Measurements from ENCODE around the gene EPHA1.

The EPHA1 gene

GRCh38 chr7:143345428-143345900 lies 63.2 kb downstream of the EPHA1 start:
- peak; percentile 39 for TF ChIP-seq CTCF (conservative IDR thresholded peaks at IDR 0.05; ENCODE audit: control insufficient read depth, insufficient read depth, low read depth, low read length)
- no peak overlapping the region for H3K4me3 ChIP-seq (ENCODE audit: control insufficient read depth, low read depth, low read length)
- peak; percentile 33 for DNase-seq (ENCODE audit: low read depth)

- no peak overlapping the region for H3K4me3 ChIP-seq (ENCODE audit: control insufficient read depth, low read depth, low read length)
- no peak for TF ChIP-seq CTCF (conservative IDR thresholded peaks at IDR 0.05; ENCODE audit: control insufficient read depth, insufficient read depth, low read depth, low read length)
- DNase-seq (ENCODE audit: low read depth) = no peak
These were observed 65.1 kb downstream of the EPHA1 start for GRCh38 chr7:143343596-143343995.

GRCh38 chr7:143341842-143342241 lies 66.8 kb downstream of the EPHA1 start:
- no peak for DNase-seq (ENCODE audit: low read depth)
- H3K4me3 ChIP-seq (ENCODE audit: control insufficient read depth, low read depth, low read length) = no peak overlapping the region
- TF ChIP-seq CTCF (conservative IDR thresholded peaks at IDR 0.05; ENCODE audit: control insufficient read depth, insufficient read depth, low read depth, low read length) = no peak

Measured in fibroblast of mammary gland (primary cell).